H1 (cell line): ENCODE results near the gene LCN12. TPM values are rescaled to one million over a fixed set of nuclear protein-coding genes. Genes with fewer than 3 reads are reported as not detected.

Experiments
- CTCF ChIA-PET: fragments of 300-600 bp; sonication (Branson Sonifier 250); formaldehyde crosslinking; loops from one replicate; lab custom pipeline; 2021; ENCODE audit not compliant: partially characterized antibody; lab: Charles Lee
- POLR2A ChIA-PET: fragments of 300-600 bp; sonication (Branson Sonifier 250); formaldehyde crosslinking; loops from one replicate; lab custom pipeline; 2021; ENCODE audit warnings: inconsistent platforms; ENCODE audit not compliant: partially characterized antibody; lab: Charles Lee
- DNase-seq, 2 experiments: peaks; one replicate each; pipeline versions ENCODE4 v3.0.0 to v3.0.0-alpha.2; 2010 to 2022; ENCODE audit warnings: low spot score in 2 of 2, low read depth in 1 of 2, mixed read lengths in 1 of 2
- FAIRE-seq: peaks from 2 replicates; lab custom pipeline; 2011; peaks lifted over from hg19 to GRCh38; lab: Jason Lieb, UNC
- H2AFZ ChIP-seq: 2 replicates; pipeline ENCODE4 v1.8.1; 2012; ENCODE audit warnings: low read length, inconsistent platforms
- H2AK5ac ChIP-seq: 2 replicates; pipeline ENCODE4 v1.6.1; 2013; ENCODE audit warnings: low read depth, low read length
- H2BK120ac ChIP-seq: replicated peaks from 2 replicates; pipeline ENCODE3; 2013; ENCODE audit warnings: low read depth, low read length, inconsistent platforms
- H2BK12ac ChIP-seq: 2 replicates; pipeline ENCODE4 v1.6.1; 2013; ENCODE audit warnings: low read depth, low read length
- H2BK15ac ChIP-seq: 2 replicates; pipeline ENCODE4 v1.6.1; 2013; ENCODE audit warnings: low read length
- H2BK20ac ChIP-seq: 2 replicates; pipeline ENCODE4 v1.6.1; 2013; ENCODE audit warnings: low read length
- H2BK5ac ChIP-seq: 2 replicates; pipeline ENCODE4 v1.6.1; 2013; ENCODE audit warnings: low read depth, low read length
- H3K14ac ChIP-seq: 2 replicates; pipeline ENCODE4 v1.6.1; 2013; ENCODE audit warnings: inconsistent platforms; ENCODE audit not compliant: insufficient read length
- H3K18ac ChIP-seq: 2 replicates; pipeline ENCODE4 v1.6.1; 2013; ENCODE audit warnings: low read length; ENCODE audit errors: extremely low read depth
- H3K23ac ChIP-seq: 2 replicates; pipeline ENCODE4 v1.6.1; 2013; ENCODE audit warnings: inconsistent platforms; ENCODE audit not compliant: insufficient read length
- H3K23me2 ChIP-seq: 2 replicates; pipeline ENCODE4 v1.6.1; 2013; ENCODE audit warnings: low read depth, low read length
- H3K27ac ChIP-seq: 2 replicates; pipeline ENCODE4 v1.6.1; 2011; ENCODE audit warnings: low read depth, low read length, inconsistent platforms
- H3K27me3 ChIP-seq, 4 experiments: replicated peaks in 1 of 4; 1 replicate in 1 of 4; 2 replicates in 3 of 4; pipeline versions ENCODE4 v1.6.1 to v1.8.1; 2011 to 2013; ENCODE audit warnings: low read length in 3 of 4, mild to moderate bottlenecking in 3 of 4, inconsistent platforms in 2 of 4, mixed read lengths in 2 of 4, moderate library complexity in 1 of 4; ENCODE audit not compliant: control insufficient read depth in 3 of 4, insufficient read depth in 3 of 4; ENCODE audit errors: extremely low read depth in 1 of 4
- H3K36me3 ChIP-seq, 4 experiments: 2 replicates each; pipeline versions ENCODE4 v1.6.1 to v1.8.1; 2011 to 2013; ENCODE audit warnings: mild to moderate bottlenecking in 4 of 4, low read length in 3 of 4, moderate library complexity in 2 of 4, control low read depth in 1 of 4, inconsistent platforms in 1 of 4; ENCODE audit not compliant: insufficient read depth in 4 of 4, control insufficient read depth in 2 of 4
- H3K4ac ChIP-seq: replicated peaks from 2 replicates; pipeline ENCODE3; 2013; ENCODE audit warnings: low read length, low read depth, mixed read lengths, inconsistent platforms; ENCODE audit not compliant: insufficient read length
- H3K4me1 ChIP-seq, 4 experiments: replicated peaks in 1 of 4; 1 replicate in 1 of 4; 2 replicates in 3 of 4; pipeline versions ENCODE4 v1.6.1 to v1.8.1; 2011 to 2013; ENCODE audit warnings: low read length in 3 of 4, inconsistent platforms in 2 of 4, mixed read lengths in 1 of 4; ENCODE audit not compliant: insufficient read depth in 4 of 4, control insufficient read depth in 3 of 4
- H3K4me2 ChIP-seq, 2 experiments: 2 replicates each; pipeline versions ENCODE4 v1.6.1 to v1.8.1; 2011 to 2013; ENCODE audit warnings: low read depth in 2 of 2, low read length in 2 of 2, control low read depth in 1 of 2, inconsistent platforms in 1 of 2, mild to moderate bottlenecking in 1 of 2; ENCODE audit not compliant: insufficient read depth in 1 of 2
- H3K4me3 ChIP-seq, 4 experiments: fragments of 200-600, 300-600 bp in 1 of 4; sonication (generic), shearing (Covaris generic), sonication (Bioruptor Twin) in 1 of 4; 2 replicates each; pipeline versions ENCODE4 v1.5.1 to v1.8.1; 2011 to 2016; ENCODE audit warnings: low read length in 4 of 4, low read depth in 3 of 4, control low read depth in 2 of 4, inconsistent platforms in 2 of 4, mild to moderate bottlenecking in 2 of 4, mixed read lengths in 1 of 4, moderate library complexity in 1 of 4; ENCODE audit not compliant: insufficient read depth in 2 of 4; ENCODE audit errors: extremely low read depth in 1 of 4
- H3K56ac ChIP-seq: replicated peaks from 2 replicates; pipeline ENCODE3; 2013; ENCODE audit warnings: low read depth, mild to moderate bottlenecking, mixed read lengths, low read length, inconsistent platforms; ENCODE audit not compliant: insufficient read length
- H3K79me1 ChIP-seq: 2 replicates; pipeline ENCODE4 v1.6.1; 2013; ENCODE audit warnings: low read depth, low read length, control low read depth
- H3K79me2 ChIP-seq, 2 experiments: 2 replicates each; pipeline versions ENCODE4 v1.6.1 to v1.8.1; 2012 to 2013; ENCODE audit warnings: low read length in 2 of 2, mild to moderate bottlenecking in 2 of 2, inconsistent platforms in 1 of 2; ENCODE audit not compliant: insufficient read depth in 2 of 2, control insufficient read depth in 1 of 2
- H3K9ac ChIP-seq, 4 experiments: replicated peaks in 1 of 4; 1 replicate in 1 of 4; 2 replicates in 3 of 4; pipeline versions ENCODE4 v1.6.1 to v1.8.1; 2011 to 2013; ENCODE audit warnings: low read depth in 3 of 4, low read length in 3 of 4, control low read depth in 2 of 4, mild to moderate bottlenecking in 2 of 4, moderate library complexity in 2 of 4, inconsistent platforms in 1 of 4; ENCODE audit errors: extremely low read depth in 1 of 4
- H3K9me3 ChIP-seq, 2 experiments: 2 replicates each; pipeline versions ENCODE4 v1.6.1 to v1.8.1; 2012 to 2013; ENCODE audit warnings: mild to moderate bottlenecking in 2 of 2, moderate library complexity in 2 of 2, control low read depth in 1 of 2, inconsistent platforms in 1 of 2, low read depth in 1 of 2, low read length in 1 of 2, mixed read lengths in 1 of 2; ENCODE audit not compliant: insufficient read depth in 2 of 2
- H4K20me1 ChIP-seq, 2 experiments: replicated peaks in 1 of 2; 2 replicates each; pipeline versions ENCODE3 to v1.8.1; 2011 to 2013; ENCODE audit warnings: inconsistent platforms in 2 of 2, low read length in 2 of 2, mild to moderate bottlenecking in 1 of 2; ENCODE audit not compliant: insufficient read depth in 2 of 2, control insufficient read depth in 1 of 2
- H4K5ac ChIP-seq: 2 replicates; pipeline ENCODE4 v1.6.1; 2013; ENCODE audit warnings: low read length, low read depth, mixed read lengths, inconsistent platforms; ENCODE audit not compliant: insufficient read length
- H4K8ac ChIP-seq: 2 replicates; pipeline ENCODE4 v1.8.0; 2013; ENCODE audit warnings: mild to moderate bottlenecking, moderate library complexity, low read length, inconsistent platforms; ENCODE audit not compliant: insufficient read depth; ENCODE audit errors: extremely low read depth
- H4K91ac ChIP-seq: replicated peaks from 2 replicates; pipeline ENCODE3; 2013; ENCODE audit warnings: low read length, mixed read lengths, inconsistent platforms; ENCODE audit not compliant: insufficient read length
- ATF3 ChIP-seq: IDR thresholded peaks from 2 replicates; pipeline ENCODE4 v1.6.1; 2011; ENCODE audit warnings: low read depth, mild to moderate bottlenecking, low read length; ENCODE audit not compliant: insufficient read depth
- EP300 ChIP-seq, 2 experiments: IDR thresholded peaks; 1 replicate in 1 of 2; 2 replicates in 1 of 2; pipeline ENCODE4 v1.6.1; 2011 to 2012; ENCODE audit warnings: low read depth in 2 of 2, low read length in 2 of 2, mild to moderate bottlenecking in 2 of 2, borderline replicate concordance in 1 of 2, inconsistent platforms in 1 of 2, moderate library complexity in 1 of 2
- GABPA ChIP-seq: IDR thresholded peaks from 2 replicates; pipeline ENCODE4 v1.6.1; 2011; ENCODE audit warnings: mild to moderate bottlenecking, low read length, moderate library complexity, borderline replicate concordance; ENCODE audit not compliant: insufficient read depth
- KDM4A ChIP-seq: IDR thresholded peaks from one replicate; pipeline ENCODE4 v1.7.1; 2012; ENCODE audit warnings: low read depth, mild to moderate bottlenecking, moderate library complexity, low read length, inconsistent platforms; ENCODE audit not compliant: severe bottlenecking
- MAFK ChIP-seq: IDR thresholded peaks from 2 replicates; pipeline ENCODE4 v1.6.1; 2012; ENCODE audit warnings: low read depth, mild to moderate bottlenecking, improper control_type of control experiment, low read length
- POU5F1 ChIP-seq: IDR thresholded peaks from 2 replicates; pipeline ENCODE4 v1.6.1; 2011; ENCODE audit warnings: low read depth, mild to moderate bottlenecking, low read length, moderate library complexity
- SIX5 ChIP-seq: IDR thresholded peaks from 2 replicates; pipeline ENCODE4 v1.6.1; 2011; ENCODE audit warnings: mild to moderate bottlenecking, low read depth, low read length
- SRF ChIP-seq: IDR thresholded peaks from 2 replicates; pipeline ENCODE4 v1.6.1; 2011; ENCODE audit warnings: mild to moderate bottlenecking, low read depth, low read length, moderate library complexity
- TAF7 ChIP-seq: optimal IDR thresholded peaks from 2 replicates; pipeline ENCODE3; 2011; ENCODE audit warnings: low read depth, mild to moderate bottlenecking, inconsistent platforms, low read length, moderate library complexity, borderline replicate concordance
- TBP ChIP-seq: IDR thresholded peaks from 2 replicates; pipeline ENCODE4 v1.6.1; 2011; ENCODE audit warnings: low read depth, low read length, improper control_type of control experiment
- TCF12 ChIP-seq: IDR thresholded peaks from 2 replicates; pipeline ENCODE4 v1.6.1; 2011; ENCODE audit warnings: low read depth, mild to moderate bottlenecking, low read length
- WGBS, 2 experiments: shearing (Covaris generic) in 1 of 2; methylation state at CpG; one replicate each; pipeline versions ENCODE4 v1.1.6 to v1.1.7; 2013 to 2015; ENCODE audit warnings: low lambda C conversion rate in 2 of 2, mixed read lengths in 2 of 2, inconsistent platforms in 1 of 2, low coverage in 1 of 2, missing lambda C conversion rate in 1 of 2; ENCODE audit not compliant: insufficient replicate concordance in 2 of 2, insufficient coverage in 1 of 2, insufficient read length in 1 of 2; ENCODE audit errors: extremely low coverage in 1 of 2, missing lambda C conversion rate in 1 of 2; 5-methylcytosine and 5-hydroxymethylcytosine counted together
- polyA plus RNA-seq, 7 experiments: library from polyadenylated mRNA; depleted of rRNA in 3 of 7; stranded (reverse) in 5 of 7; unstranded in 2 of 7; fragments of >200 nt in 5 of 7; fragments of 200-250 nt in 2 of 7; gene quantifications; 1 replicate in 5 of 7; 2 replicates in 1 of 7; 4 replicates in 1 of 7; pipeline versions ENCODE4 v1.2.1 to v1.2.3, GENCODE V29; 2011 to 2013; ENCODE audit warnings: missing spikeins in 2 of 7, mixed read lengths in 2 of 7
- total RNA-seq: library from RNA; stranded (reverse); fragmentation: NEBNext Ultra II Directional; extraction: Animal tissue kit (Norgen Biotek cat#: 25700); gene quantifications from 2 replicates; pipeline ENCODE4 v1.2.1, GENCODE V29; 2021

The LCN12 gene
- total and polyA plus RNA-seq, 2 of the 8 experiments (the other 6 are each of a cell fraction or from before 2014, with no cell fraction given): 1.1 to 1.7 TPM

- H2BK120ac ChIP-seq: no peak overlapping the region
- H2BK12ac ChIP-seq: no peak overlapping the region
- H3K4me3 ChIP-seq: no peak overlapping the region
- no peaks in the 10 kb centered on the region for H3K79me2 ChIP-seq
- H3K27me3 ChIP-seq: no peaks in the 10 kb centered on the region
- peaks cover 5% of the 10 kb centered on the region; the same call in 1 of the 2 replicates for H3K79me1 ChIP-seq
- no peaks in the 10 kb centered on the region for H3K9me3 ChIP-seq
- no peak overlapping the region for H3K4me2 ChIP-seq
- no peak overlapping the region for H2BK15ac ChIP-seq
- no peak overlapping the region for H2BK20ac ChIP-seq
- no peak overlapping the region for H4K91ac ChIP-seq
- no peaks in the 10 kb centered on the region for H3K23me2 ChIP-seq
- no peaks in the 10 kb centered on the region for H3K4me1 ChIP-seq
- no peak overlapping the region for H3K18ac ChIP-seq
- no peak for DNase-seq
- H3K36me3 ChIP-seq: peaks cover 18 to 39% (median 36%) of the 10 kb centered on the region in 4 experiments
- no peak overlapping the region; the same call in 1 of the 2 replicates for H2BK5ac ChIP-seq
- no peak overlapping the region for H3K14ac ChIP-seq
- H2AK5ac ChIP-seq: no peak overlapping the region
- CTCF ChIA-PET: interaction anchor here (0.8 kb wide), 1 partner anchor 10 kb away, joined by 4 read pairs; no protein-coding TSS in a partner anchor
- H3K4ac ChIP-seq: no peak overlapping the region
- no peak overlapping the region for H4K8ac ChIP-seq
- TF ChIP-seq MAFK (no peak), EP300 (IDR thresholded peaks at IDR 0.05; ENCODE audit: borderline replicate concordance in 1 of 2, low read depth in 2 of 2, low read length in 2 of 2) (no peak), ATF3 (no peak), POU5F1 (no peak), TAF7 (no peak), GABPA (no peak), SIX5 (no peak), TCF12 (no peak), KDM4A (no peak), SRF (no peak), TBP (no peak)
- 92% methylated on average over 6 of the region's 19 CpGs; no CpG with 5 or more reads in 1 of the 2 experiments for WGBS, 2 experiments
- no peak overlapping the region; the same call in 1 of the 2 replicates for H3K27ac ChIP-seq
- FAIRE-seq: no peak
- H4K20me1 ChIP-seq: peaks cover 0 to 8% of the 10 kb centered on the region in 2 experiments
- no peak overlapping the region for H3K9ac ChIP-seq
- no peak overlapping the region for H3K56ac ChIP-seq
- H2AFZ ChIP-seq: no peak overlapping the region
- H3K23ac ChIP-seq: no peak overlapping the region
- no peak overlapping the region for H4K5ac ChIP-seq
- POLR2A ChIA-PET: interaction anchor here (0.9 kb wide), 1 partner anchor 100 kb away, joined by 3 read pairs; no protein-coding TSS in a partner anchor
These were observed 29.5 kb upstream of the LCN12 start for GRCh38 chr9:136922540-136922939.
